HG03460 (cell line): ENCODE data around the gene ZNF71.
"Not testable (repeated sequence)": the region's sequence is repeated elsewhere in the genome, so short reads cannot be mapped to it uniquely, and the experiment has no call there.

Experiments
- ATAC-seq: cut with Tn5 transposase; IDR thresholded peaks from one replicate; pipeline ENCODE4 v1.9.1; 2021; ENCODE audit not compliant: unreplicated experiment

The ZNF71 gene

GRCh38 chr19:56622374-56622773, 27.3 kb downstream of the ZNF71 start:
- no peak for ATAC-seq

GRCh38 chr19:56623006-56623405, 27.9 kb downstream of the ZNF71 start:
- no peak for ATAC-seq

- no peak for ATAC-seq
Measured at GRCh38 chr19:56625708-56626107, 30.6 kb downstream of the ZNF71 start.

GRCh38 chr19:56633021-56633420, 37.9 kb downstream of the ZNF71 start:
- ATAC-seq: no peak

GRCh38 chr19:56637976-56638555, 43.0 kb downstream of the ZNF71 start:
- no peak for ATAC-seq

- no peak for ATAC-seq
Measured at GRCh38 chr19:56639217-56639616, 44.1 kb downstream of the ZNF71 start.

- ATAC-seq: no peak
Measured at GRCh38 chr19:56642711-56643459, 47.8 kb downstream of the ZNF71 start, which contains the start of gene SMIM17. Gene SMIM17, plus strand, starts transcription at chr19:56643159. Its CDS starts 2,509 bp downstream, at chr19:56645668.

- ATAC-seq: no peak
Measured at GRCh38 chr19:56643460-56643955, 48.4 kb downstream of the ZNF71 start.

GRCh38 chr19:56654151-56654550, 59.0 kb downstream of the ZNF71 start:
- no peak for ATAC-seq

GRCh38 chr19:56660381-56661107, 65.4 kb downstream of the ZNF71 start:
- no peak for ATAC-seq

- no peak for ATAC-seq
Measured at GRCh38 chr19:56661248-56661647, 66.1 kb downstream of the ZNF71 start.

- ATAC-seq: no peak
Measured at GRCh38 chr19:56663931-56664500, 68.9 kb downstream of the ZNF71 start.

GRCh38 chr19:56664511-56664910, 69.4 kb downstream of the ZNF71 start:
- ATAC-seq: no peak

- ATAC-seq: no peak
Measured at GRCh38 chr19:56667311-56667870, 72.3 kb downstream of the ZNF71 start.

- ATAC-seq: no peak
Measured at GRCh38 chr19:56668676-56669075, 73.6 kb downstream of the ZNF71 start.

- no peak for ATAC-seq
Measured at GRCh38 chr19:56670401-56670960, 75.4 kb downstream of the ZNF71 start.

GRCh38 chr19:56670961-56671612, 76.0 kb downstream of the ZNF71 start:
- no peak for ATAC-seq

- ATAC-seq: no peak
Measured at GRCh38 chr19:56671613-56671994, 76.5 kb downstream of the ZNF71 start, which contains the start of gene ZNF835. Gene ZNF835, minus strand, starts transcription at chr19:56671757. Its CDS starts 6,559 bp downstream, at chr19:56665198.

- ATAC-seq: not testable (repeated sequence)
Measured at GRCh38 chr19:56672610-56673009, 77.5 kb downstream of the ZNF71 start.
